Islet precursor cell (in vitro differentiated cells): ENCODE measurements around the gene KRT33A.

ENCODE experiments used
- DNase-seq: peaks from one replicate; pipeline ENCODE4 v3.0.0-alpha.2; 2018

KRT33A gene

GRCh38 chr17:41301204-41301790, 49.3 kb downstream of the KRT33A start:
- DNase-seq, result no peak

GRCh38 chr17:41298458-41299135, 52.0 kb downstream of the KRT33A start:
- DNase-seq, result no peak

GRCh38 chr17:41296846-41297245, 53.8 kb downstream of the KRT33A start:
- DNase-seq, result no peak
